Choroid plexus epithelial cell (primary cell): ENCODE data around the gene TCF12.
"Not testable (repeated sequence)": the region's sequence is repeated elsewhere in the genome, so short reads cannot be mapped to it uniquely, and the experiment has no call there.

Experiments used
- DNase-seq: peaks from one replicate; pipeline ENCODE4 v3.0.0-alpha.2; 2010; ENCODE audit warnings: low read depth
- H3K4me3 ChIP-seq: 2 replicates; pipeline ENCODE4 v1.5.1; 2011; ENCODE audit warnings: low read depth, mild to moderate bottlenecking, control low read depth, low read length, moderate library complexity
- TF ChIP-seq, protein P1 (sequence below): conservative IDR thresholded peaks from 2 replicates; pipeline ENCODE4 v1.5.1; 2011; ENCODE audit warnings: low read depth, mild to moderate bottlenecking, control low read depth, inconsistent platforms, low read length, moderate library complexity

Gene TCF12

DNA sequence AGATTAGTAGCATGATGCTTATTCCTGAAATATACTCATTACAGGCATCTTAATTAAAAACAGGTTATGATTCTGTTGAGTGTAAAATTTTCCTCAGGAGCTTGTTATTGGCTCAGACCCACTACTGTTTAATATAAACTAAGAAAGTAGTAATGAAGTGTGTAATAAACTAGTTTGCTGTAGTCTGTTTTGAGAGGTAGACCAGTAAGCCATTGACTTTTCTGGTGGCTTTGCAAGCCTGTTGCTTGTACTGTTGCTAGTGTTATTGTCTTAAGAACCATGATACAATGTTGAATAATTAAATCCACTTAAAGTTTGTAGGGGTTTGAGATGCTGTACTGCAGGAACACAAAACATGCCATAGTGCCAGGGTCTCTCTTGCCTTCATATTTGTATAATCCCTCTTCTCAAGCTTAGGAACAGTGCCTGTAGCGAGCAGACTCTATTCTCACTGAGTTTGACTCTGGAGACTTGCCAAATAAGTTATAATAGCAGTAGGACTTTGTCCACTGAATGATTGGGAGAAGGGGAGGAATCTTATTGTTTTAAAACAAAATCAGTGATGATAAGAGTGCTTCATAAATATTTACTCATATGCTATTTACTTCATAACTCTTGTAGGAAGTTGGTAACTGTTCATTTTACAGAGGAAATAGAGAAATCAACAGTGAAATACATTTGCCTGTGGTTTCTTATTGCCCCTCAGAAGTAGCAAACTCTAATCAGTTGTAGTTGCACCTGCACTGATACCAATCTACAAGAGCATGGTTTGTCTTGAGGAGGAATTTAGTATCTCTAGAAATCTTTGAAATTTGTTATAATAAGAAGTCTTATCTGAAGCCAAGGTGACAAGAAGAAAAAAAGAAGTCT is 13.4 kb downstream of the TCF12 start:
- peak; percentile 34 for DNase-seq
- TF ChIP-seq, protein P1, sequence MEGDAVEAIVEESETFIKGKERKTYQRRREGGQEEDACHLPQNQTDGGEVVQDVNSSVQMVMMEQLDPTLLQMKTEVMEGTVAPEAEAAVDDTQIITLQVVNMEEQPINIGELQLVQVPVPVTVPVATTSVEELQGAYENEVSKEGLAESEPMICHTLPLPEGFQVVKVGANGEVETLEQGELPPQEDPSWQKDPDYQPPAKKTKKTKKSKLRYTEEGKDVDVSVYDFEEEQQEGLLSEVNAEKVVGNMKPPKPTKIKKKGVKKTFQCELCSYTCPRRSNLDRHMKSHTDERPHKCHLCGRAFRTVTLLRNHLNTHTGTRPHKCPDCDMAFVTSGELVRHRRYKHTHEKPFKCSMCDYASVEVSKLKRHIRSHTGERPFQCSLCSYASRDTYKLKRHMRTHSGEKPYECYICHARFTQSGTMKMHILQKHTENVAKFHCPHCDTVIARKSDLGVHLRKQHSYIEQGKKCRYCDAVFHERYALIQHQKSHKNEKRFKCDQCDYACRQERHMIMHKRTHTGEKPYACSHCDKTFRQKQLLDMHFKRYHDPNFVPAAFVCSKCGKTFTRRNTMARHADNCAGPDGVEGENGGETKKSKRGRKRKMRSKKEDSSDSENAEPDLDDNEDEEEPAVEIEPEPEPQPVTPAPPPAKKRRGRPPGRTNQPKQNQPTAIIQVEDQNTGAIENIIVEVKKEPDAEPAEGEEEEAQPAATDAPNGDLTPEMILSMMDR, result no peak
- no peak overlapping the region for H3K4me3 ChIP-seq

DNA sequence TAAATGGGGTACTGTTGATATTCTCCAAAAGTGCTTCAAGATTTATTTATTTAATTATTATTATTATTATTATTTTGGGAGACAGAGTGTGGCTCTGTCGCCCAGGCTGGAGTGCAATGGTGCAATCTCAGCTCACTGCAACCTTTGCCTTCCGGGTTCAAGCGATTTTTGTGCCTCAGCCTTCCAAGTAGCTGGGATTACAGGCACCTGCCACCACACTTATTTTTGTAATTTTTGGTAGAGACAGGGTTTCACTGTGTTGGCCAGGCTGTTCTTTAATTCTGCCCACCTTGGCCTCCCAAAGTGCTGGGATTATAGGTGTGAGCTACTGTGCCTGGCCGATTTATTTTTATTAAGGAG is 14.0 kb downstream of the TCF12 start:
- DNase-seq, H3K4me3 ChIP-seq: not testable (repeated sequence)

DNA sequence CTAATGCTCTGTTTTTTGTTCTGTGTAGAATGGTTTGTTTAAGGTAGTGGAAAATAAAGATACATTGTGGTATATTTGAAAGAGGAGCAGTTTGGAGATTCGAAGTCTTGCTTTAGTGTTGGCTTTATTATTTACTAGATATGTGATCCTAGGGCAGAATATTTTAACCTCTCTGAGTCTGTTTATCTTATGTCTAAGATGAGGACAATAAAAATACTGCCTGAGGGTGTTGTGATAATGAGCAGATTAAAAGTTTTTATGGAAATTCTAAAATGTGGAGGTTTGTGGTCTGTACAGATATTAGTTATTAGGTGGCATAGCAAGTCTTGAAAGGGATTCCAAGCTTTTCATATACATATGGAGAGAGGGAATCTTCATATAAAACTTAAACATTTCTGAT is 15.0 kb downstream of the TCF12 start:
- TF ChIP-seq, protein P1, result no peak
- DNase-seq, result no peak
- no peak overlapping the region for H3K4me3 ChIP-seq

DNA sequence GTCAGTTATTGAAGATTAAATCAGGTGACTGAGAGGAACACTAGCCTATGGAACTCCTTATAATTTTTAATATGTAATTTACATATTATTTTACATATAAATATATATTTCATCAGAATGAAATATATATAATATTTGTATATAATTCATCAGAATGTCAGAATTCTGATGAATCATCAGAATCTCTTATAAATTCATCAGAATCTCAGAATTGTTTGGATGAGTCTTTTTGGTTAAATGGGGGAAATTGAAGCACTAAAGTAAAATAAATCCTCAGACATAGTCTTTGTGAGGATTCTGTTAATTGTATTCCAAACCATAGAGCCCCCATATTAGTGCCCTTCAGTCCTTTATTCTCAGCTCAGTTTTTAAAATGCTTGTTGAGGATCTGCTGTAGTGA is 15.4 kb downstream of the TCF12 start:
- no peak for DNase-seq
- TF ChIP-seq, protein P1, result no peak
- no peak overlapping the region for H3K4me3 ChIP-seq

DNA sequence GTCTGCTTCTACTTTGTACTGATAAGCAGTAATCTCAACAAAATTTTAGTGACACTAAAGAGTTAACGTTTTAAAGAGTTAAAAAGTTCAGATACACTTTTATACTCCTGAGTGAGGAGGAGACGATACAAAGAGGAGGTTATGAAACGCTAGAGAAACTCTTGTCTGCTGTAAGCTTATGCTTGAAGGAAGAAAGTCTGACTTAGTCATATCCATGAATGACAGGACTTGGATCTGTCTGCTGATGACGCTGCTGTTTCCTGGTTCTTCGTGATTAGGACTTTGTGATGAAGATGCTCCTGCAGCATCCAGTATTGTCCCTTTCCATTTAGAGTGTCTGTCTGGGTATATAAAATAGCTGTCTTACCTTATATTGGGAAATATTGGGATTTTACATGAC is 15.8 kb downstream of the TCF12 start:
- peak; percentile 52 for DNase-seq
- TF ChIP-seq, protein P1, result no peak
- no peak overlapping the region for H3K4me3 ChIP-seq

DNA sequence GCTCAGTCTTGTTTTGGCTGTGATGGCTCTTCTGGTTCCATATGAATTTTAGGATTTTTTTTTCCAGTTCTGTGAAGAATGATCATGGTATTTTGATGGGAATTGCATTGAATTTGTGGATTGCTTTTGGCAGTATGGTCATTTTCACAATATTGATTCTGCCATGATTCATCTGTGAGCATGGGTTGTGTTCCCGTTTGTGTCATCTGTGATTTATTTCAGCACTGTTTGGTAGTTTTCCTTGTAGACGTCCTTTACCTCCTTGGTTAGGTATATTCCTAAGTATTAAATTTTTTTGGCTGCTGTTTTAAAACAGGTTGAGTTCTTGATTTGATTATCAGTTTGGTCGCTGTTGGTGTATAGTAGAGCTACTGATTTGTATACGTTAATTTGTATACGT is 18.5 kb downstream of the TCF12 start:
- DNase-seq, result no peak
- no peak overlapping the region for H3K4me3 ChIP-seq
- TF ChIP-seq, protein P1, result no peak

DNA sequence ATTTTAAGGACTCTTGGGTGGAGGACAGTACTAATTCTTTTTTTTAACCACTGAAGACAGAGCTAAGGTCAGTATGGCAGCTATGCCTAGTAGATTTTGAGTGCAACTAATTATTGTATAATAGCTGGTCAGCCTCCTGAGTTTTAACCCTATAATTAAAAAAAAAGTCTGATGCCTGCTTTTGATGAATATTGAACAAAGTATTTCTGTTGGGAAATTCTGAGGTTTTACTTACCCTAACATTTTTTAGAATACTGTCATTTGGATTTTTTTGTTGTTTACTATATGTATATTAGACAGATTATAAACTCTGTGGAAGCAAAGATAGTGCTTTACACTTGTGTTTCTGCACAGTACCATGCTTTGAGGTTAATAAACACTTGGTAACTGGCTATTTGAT is 20.8 kb downstream of the TCF12 start:
- TF ChIP-seq, protein P1, result no peak
- no peak overlapping the region for H3K4me3 ChIP-seq
- no peak for DNase-seq
